Glutamatergic neuron (in vitro differentiated cells): Measurements from ENCODE around the gene MRPL37. TPM values are rescaled to one million over a fixed set of nuclear protein-coding genes. Genes with fewer than 3 reads are reported as not detected.
"Not testable (repeated sequence)": the region's sequence is repeated elsewhere in the genome, so short reads cannot be mapped to it uniquely, and the experiment has no call there.

Experiments
- DNase-seq: peaks from one replicate; pipeline ENCODE4 v3.0.0; 2022
- H3K27ac Mint-ChIP-seq: one replicate; pipeline ENCODE4 v1.8.0; 2020; ENCODE audit warnings: mild to moderate bottlenecking, mixed read lengths, inconsistent platforms; ENCODE audit not compliant: unreplicated experiment
- H3K27me3 Mint-ChIP-seq: one replicate; pipeline ENCODE4 v1.8.0; 2020; ENCODE audit warnings: mild to moderate bottlenecking, moderate library complexity, mixed read lengths, inconsistent platforms; ENCODE audit not compliant: unreplicated experiment
- H3K36me3 Mint-ChIP-seq: one replicate; pipeline ENCODE4 v1.8.0; 2020; ENCODE audit warnings: mild to moderate bottlenecking, mixed read lengths, inconsistent platforms; ENCODE audit not compliant: unreplicated experiment
- H3K4me1 Mint-ChIP-seq: one replicate; pipeline ENCODE4 v1.8.0; 2020; ENCODE audit warnings: mild to moderate bottlenecking, low read depth, mixed read lengths, inconsistent platforms; ENCODE audit not compliant: unreplicated experiment
- H3K4me3 Mint-ChIP-seq: one replicate; pipeline ENCODE4 v1.8.0; 2020; ENCODE audit warnings: mild to moderate bottlenecking, mixed read lengths, inconsistent platforms; ENCODE audit not compliant: unreplicated experiment
- H3K9me3 Mint-ChIP-seq: one replicate; pipeline ENCODE4 v1.8.0; 2020; ENCODE audit warnings: mild to moderate bottlenecking, moderate library complexity, mixed read lengths, inconsistent platforms; ENCODE audit not compliant: unreplicated experiment
- total RNA-seq: library from RNA; stranded (reverse); fragmentation: NEBNext Ultra II Directional; extraction: Animal tissue kit (Norgen Biotek cat#: 25700); gene quantifications from one replicate; pipeline ENCODE4 v1.2.1, GENCODE V29; 2021; ENCODE audit not compliant: unreplicated experiment
- TF ChIP-seq, protein P1 (sequence below): fragments of 200-600 bp; sonication (generic); IDR thresholded peaks from one replicate; pipeline ENCODE4 v1.5.0; 2021; ENCODE audit not compliant: partially characterized antibody, unreplicated experiment

The MRPL37 gene
- total RNA-seq, 1 donor from 2014 or later, result 50.9 TPM

DNA sequence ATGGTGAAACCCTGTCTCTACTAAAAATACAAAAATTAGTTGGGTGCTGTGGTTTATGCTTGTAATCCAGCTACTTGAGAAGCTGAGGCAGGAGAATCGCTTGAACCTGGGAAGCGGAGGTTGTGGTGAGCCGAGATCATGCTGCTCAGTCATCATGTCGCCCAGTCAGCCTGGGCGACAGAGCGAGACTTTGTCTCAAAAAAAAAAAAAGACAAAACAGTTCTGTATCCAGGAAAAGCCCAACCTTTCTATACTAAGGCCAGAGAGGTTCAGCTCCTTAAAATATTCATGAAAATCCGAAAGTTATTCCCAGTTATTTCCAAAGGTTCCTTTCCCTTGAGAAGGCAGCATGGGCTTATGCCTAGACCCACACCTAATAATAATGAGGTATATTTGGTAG lies 4.2 kb downstream of the MRPL37 start:
- peaks cover 4% of the 10 kb centered on the region for H3K27me3 Mint-ChIP-seq
- TF ChIP-seq, protein P1, sequence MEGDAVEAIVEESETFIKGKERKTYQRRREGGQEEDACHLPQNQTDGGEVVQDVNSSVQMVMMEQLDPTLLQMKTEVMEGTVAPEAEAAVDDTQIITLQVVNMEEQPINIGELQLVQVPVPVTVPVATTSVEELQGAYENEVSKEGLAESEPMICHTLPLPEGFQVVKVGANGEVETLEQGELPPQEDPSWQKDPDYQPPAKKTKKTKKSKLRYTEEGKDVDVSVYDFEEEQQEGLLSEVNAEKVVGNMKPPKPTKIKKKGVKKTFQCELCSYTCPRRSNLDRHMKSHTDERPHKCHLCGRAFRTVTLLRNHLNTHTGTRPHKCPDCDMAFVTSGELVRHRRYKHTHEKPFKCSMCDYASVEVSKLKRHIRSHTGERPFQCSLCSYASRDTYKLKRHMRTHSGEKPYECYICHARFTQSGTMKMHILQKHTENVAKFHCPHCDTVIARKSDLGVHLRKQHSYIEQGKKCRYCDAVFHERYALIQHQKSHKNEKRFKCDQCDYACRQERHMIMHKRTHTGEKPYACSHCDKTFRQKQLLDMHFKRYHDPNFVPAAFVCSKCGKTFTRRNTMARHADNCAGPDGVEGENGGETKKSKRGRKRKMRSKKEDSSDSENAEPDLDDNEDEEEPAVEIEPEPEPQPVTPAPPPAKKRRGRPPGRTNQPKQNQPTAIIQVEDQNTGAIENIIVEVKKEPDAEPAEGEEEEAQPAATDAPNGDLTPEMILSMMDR, result no peak
- no peak overlapping the region for H3K27ac Mint-ChIP-seq
- DNase-seq, result no peak
- H3K36me3 Mint-ChIP-seq, result peaks cover 9% of the 10 kb centered on the region
- no peak overlapping the region for H3K4me3 Mint-ChIP-seq
- peaks cover 8% of the 10 kb centered on the region for H3K4me1 Mint-ChIP-seq
- H3K9me3 Mint-ChIP-seq, result peaks cover 2% of the 10 kb centered on the region

DNA sequence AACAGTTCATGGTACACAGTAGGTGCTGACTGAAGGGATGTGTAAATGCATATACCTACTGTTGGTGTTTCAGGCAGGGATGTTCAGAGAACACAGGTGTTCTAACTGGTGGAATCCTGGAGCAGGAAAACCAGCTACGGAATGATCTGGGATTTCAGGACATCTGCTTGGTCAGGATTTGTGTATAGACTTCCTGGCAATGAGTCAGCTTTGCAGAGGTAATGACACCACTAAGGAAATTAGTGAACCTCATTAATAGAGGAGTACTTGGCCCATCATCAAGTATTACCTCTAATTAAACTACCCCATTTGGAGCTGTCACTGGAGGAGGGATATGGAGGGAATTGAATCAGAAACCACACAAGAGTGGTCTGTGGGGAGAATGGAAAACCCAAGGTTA lies 7.3 kb downstream of the MRPL37 start:
- Mint-ChIP-seq H3K27ac (no peak overlapping the region), H3K9me3 (no peaks in the 10 kb centered on the region), H3K27me3 (peaks cover 4% of the 10 kb centered on the region), H3K36me3 (peaks cover 9% of the 10 kb centered on the region), H3K4me1 (no peaks in the 10 kb centered on the region), H3K4me3 (no peak overlapping the region)
- no peak for DNase-seq
- TF ChIP-seq, protein P1, result no peak

DNA sequence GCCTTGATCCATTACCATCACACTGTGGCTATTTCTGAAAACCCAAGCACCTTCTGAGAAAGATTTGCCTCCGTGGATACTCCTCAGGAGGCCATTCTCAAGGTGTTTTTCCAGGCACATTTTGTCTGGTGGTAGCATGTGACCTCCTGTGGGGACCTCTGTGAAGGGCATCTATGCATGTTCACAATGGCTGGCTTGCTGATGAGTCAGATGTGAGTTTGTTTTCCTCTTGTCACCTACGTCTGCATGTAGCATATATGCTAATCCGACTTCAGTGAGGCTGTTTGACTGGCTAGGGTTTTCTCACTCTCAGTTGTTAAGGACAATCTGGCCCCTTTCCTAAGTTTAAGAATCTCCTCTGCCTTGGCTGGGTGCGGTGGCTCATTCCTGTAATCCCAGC lies 7.9 kb downstream of the MRPL37 start:
- not testable (repeated sequence) for H3K4me1 Mint-ChIP-seq, H3K9me3 Mint-ChIP-seq, DNase-seq, H3K27me3 Mint-ChIP-seq, H3K36me3 Mint-ChIP-seq, H3K4me3 Mint-ChIP-seq, H3K27ac Mint-ChIP-seq

DNA sequence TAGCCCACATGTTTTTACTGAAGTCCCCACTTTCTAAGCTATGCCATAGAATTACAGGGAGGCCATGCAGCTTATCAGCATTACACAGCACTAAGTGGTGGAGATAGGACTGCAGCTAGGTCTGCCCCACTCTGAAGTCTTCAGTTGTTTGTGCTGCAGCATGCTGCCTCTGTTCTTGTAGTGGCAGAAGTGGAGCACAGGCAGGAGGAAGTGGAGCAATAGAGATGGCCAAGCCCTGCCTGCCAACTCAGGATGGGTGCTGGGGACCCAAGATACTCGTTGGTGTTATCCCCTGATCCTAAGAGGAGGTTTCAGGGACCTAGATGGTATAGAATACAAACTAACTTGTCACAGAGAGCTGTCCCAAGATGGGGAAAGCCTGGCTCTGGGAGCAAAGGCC lies 12.9 kb downstream of the MRPL37 start:
- peaks cover 8% of the 10 kb centered on the region for H3K9me3 Mint-ChIP-seq
- TF ChIP-seq, protein P1, result no peak

DNA sequence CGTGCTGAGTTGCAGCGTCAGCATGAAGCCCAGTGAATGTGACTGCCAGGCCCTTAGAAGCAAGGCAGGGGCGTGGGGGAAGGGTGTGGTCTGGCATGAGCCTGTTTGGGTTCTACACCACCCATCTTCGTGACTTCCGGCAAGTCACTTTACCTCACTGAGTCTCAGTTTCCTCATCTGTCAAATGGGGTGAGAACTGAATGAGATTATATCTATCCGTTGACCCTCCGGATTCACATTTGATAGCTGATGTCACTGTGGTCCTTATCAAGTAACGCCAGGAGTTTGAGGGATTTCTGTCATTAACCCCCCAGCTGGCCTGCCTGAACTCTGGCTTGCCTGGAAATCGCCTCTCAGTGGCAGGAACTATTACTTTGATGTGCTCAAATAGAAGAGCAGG lies 15.6 kb downstream of the MRPL37 start:
- peaks cover 16% of the 10 kb centered on the region for H3K9me3 Mint-ChIP-seq
- H3K27ac Mint-ChIP-seq, result no peak overlapping the region
- peaks cover 8% of the 10 kb centered on the region for H3K36me3 Mint-ChIP-seq
- DNase-seq, result no peak
- H3K4me3 Mint-ChIP-seq, result no peak overlapping the region
- H3K4me1 Mint-ChIP-seq, result peaks cover 13% of the 10 kb centered on the region
- TF ChIP-seq, protein P1, result no peak
- peaks cover 18% of the 10 kb centered on the region for H3K27me3 Mint-ChIP-seq

More for the DNA sequence above, 12.9 kb downstream of the MRPL37 start:
- DNase-seq, result no peak
- H3K4me3 Mint-ChIP-seq, result no peak overlapping the region
- H3K27ac Mint-ChIP-seq, result no peak overlapping the region
- no peaks in the 10 kb centered on the region for H3K4me1 Mint-ChIP-seq
- peaks cover 11% of the 10 kb centered on the region for H3K36me3 Mint-ChIP-seq
- H3K27me3 Mint-ChIP-seq, result peaks cover 5% of the 10 kb centered on the region
